PC-3 (cell line): ENCODE measurements around the gene WTAP.

Experiments
- EZH2phosphoT487 ChIP-seq: fragments of 300-600 bp; sonication (generic); IDR thresholded peaks from 2 replicates; pipeline ENCODE4 v1.6.1; 2018; ENCODE audit warnings: mild to moderate bottlenecking, antibody characterized with exemption, low read length, borderline replicate concordance
- TF ChIP-seq, protein P1 (sequence below): fragments of 300-600 bp; sonication (generic); conservative IDR thresholded peaks from 2 replicates; pipeline ENCODE4 v1.5.1; 2017; ENCODE audit warnings: antibody characterized with exemption, low read depth, mild to moderate bottlenecking, low read length

DNA sequence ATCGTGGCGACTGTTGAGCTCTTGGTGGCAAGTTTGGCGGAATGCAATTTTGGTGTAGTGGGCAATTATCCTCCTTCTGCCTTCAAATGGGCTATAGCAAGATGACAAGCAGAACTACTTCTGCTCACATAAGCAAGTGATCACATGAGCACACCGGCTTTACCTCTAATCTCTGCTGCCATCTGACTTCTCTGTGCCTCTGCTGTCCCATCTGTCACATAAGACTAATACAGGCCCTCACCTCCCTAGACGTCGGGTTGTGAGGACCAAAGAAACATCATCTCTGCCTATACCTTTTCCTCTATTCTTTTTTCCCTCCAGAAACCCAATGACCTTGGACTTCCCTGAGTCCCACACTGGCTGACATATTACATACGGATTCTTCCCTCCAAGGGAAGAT is 13.3 kb upstream of the WTAP start:
- TF ChIP-seq, protein P1, sequence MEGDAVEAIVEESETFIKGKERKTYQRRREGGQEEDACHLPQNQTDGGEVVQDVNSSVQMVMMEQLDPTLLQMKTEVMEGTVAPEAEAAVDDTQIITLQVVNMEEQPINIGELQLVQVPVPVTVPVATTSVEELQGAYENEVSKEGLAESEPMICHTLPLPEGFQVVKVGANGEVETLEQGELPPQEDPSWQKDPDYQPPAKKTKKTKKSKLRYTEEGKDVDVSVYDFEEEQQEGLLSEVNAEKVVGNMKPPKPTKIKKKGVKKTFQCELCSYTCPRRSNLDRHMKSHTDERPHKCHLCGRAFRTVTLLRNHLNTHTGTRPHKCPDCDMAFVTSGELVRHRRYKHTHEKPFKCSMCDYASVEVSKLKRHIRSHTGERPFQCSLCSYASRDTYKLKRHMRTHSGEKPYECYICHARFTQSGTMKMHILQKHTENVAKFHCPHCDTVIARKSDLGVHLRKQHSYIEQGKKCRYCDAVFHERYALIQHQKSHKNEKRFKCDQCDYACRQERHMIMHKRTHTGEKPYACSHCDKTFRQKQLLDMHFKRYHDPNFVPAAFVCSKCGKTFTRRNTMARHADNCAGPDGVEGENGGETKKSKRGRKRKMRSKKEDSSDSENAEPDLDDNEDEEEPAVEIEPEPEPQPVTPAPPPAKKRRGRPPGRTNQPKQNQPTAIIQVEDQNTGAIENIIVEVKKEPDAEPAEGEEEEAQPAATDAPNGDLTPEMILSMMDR, result no peak
- TF ChIP-seq EZH2phosphoT487, result no peak
